Measurements from ENCODE around the gene SEC24B.

The SEC24B gene

GRCh38 chr4:109559983-109560686 is 126.5 kb downstream of the SEC24B start, which contains the start of gene MCUB (continued):
- TF ChIP-seq CSRNP3 (CRISPR knock-in tag; IDR thresholded peaks at IDR 0.05) (no peak), POU6F1 (CRISPR knock-in tag; IDR thresholded peaks at IDR 0.05; ENCODE audit: borderline replicate concordance, low read depth) (no peak), ZC3H10 (CRISPR knock-in tag; IDR thresholded peaks at IDR 0.05) (no peak), ZNF565 (CRISPR knock-in tag; conservative IDR thresholded peaks at IDR 0.05; ENCODE audit: low read depth) (no peak), GLIS3 (CRISPR knock-in tag; IDR thresholded peaks at IDR 0.05) (no peak), CREB5 (CRISPR knock-in tag; IDR thresholded peaks at IDR 0.05; ENCODE audit: low read depth) (no peak), ZFP30 (CRISPR knock-in tag; IDR thresholded peaks at IDR 0.05) (no peak), ISL1 (CRISPR knock-in tag; IDR thresholded peaks at IDR 0.05) (no peak), TOX (CRISPR knock-in tag; IDR thresholded peaks at IDR 0.05; ENCODE audit: borderline replicate concordance) (no peak), ARNTL (CRISPR knock-in tag; IDR thresholded peaks at IDR 0.05; ENCODE audit: borderline replicate concordance, low read depth) (no peak)

DNA sequence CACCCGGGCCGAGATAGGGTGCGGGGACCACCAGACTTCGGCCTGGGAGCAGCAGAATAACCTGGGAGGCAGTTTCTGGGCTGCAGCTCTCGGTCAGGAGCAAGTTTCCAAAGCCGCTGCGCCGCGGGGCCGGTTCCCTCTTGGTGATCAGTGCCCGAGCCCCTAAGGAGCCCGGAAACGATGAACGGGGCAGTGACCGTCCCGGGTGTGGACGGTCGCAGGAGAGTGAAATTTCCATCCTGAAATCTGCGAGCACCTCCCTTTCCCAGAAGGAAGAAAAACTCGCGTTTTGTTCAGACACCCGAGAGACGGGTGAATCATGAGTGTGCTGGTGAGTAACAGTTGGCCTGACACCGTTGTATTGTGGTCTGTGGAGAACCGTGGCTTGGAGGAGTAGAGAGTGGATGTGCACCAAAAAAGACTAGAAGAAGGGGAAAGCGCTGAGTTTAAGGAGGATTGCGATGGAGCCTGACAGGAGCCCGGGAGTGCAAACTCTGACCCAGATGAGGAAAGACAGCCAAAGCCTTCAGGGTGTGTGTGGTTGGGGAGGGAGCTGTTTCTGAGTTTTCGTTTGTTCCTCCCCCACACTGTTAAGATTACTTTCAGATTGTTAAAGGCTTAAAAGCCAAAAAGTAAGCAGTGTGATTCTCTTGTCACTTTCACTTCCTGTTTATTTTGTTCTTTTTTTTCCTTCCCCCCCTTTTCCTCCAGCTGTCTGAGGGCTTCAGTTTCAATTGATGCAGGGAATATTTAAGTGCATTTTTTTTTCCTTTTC is 127.3 kb downstream of the SEC24B start:
- no peak for TF ChIP-seq BACH2 (CRISPR knock-in tag; IDR thresholded peaks at IDR 0.05; ENCODE audit: borderline replicate concordance)
- TF ChIP-seq ZNF8 (CRISPR knock-in tag; IDR thresholded peaks at IDR 0.05), result no peak
- peak; percentile 68 for ATAC-seq

- ATAC-seq, result no peak
- TF ChIP-seq ZFP30 (CRISPR knock-in tag; IDR thresholded peaks at IDR 0.05) (no peak), ZC3H10 (CRISPR knock-in tag; IDR thresholded peaks at IDR 0.05) (no peak)
Observed at GRCh38 chr4:109562457-109563239, 129.0 kb downstream of the SEC24B start.

- ATAC-seq, result no peak
- TF ChIP-seq RARB (CRISPR knock-in tag; IDR thresholded peaks at IDR 0.05), result no peak
Observed at GRCh38 chr4:109571494-109571893, 137.9 kb downstream of the SEC24B start.

GRCh38 chr4:109572154-109572553 is 138.5 kb downstream of the SEC24B start:
- TF ChIP-seq, protein P1, sequence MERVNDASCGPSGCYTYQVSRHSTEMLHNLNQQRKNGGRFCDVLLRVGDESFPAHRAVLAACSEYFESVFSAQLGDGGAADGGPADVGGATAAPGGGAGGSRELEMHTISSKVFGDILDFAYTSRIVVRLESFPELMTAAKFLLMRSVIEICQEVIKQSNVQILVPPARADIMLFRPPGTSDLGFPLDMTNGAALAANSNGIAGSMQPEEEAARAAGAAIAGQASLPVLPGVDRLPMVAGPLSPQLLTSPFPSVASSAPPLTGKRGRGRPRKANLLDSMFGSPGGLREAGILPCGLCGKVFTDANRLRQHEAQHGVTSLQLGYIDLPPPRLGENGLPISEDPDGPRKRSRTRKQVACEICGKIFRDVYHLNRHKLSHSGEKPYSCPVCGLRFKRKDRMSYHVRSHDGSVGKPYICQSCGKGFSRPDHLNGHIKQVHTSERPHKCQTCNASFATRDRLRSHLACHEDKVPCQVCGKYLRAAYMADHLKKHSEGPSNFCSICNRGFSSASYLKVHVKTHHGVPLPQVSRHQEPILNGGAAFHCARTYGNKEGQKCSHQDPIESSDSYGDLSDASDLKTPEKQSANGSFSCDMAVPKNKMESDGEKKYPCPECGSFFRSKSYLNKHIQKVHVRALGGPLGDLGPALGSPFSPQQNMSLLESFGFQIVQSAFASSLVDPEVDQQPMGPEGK (CRISPR knock-in tag; IDR thresholded peaks at IDR 0.05; ENCODE audit: borderline replicate concordance), result no peak
- TF ChIP-seq ARNTL (CRISPR knock-in tag; IDR thresholded peaks at IDR 0.05; ENCODE audit: borderline replicate concordance, low read depth) (no peak), CREB5 (CRISPR knock-in tag; IDR thresholded peaks at IDR 0.05; ENCODE audit: low read depth) (no peak), SNAI2 (CRISPR knock-in tag; IDR thresholded peaks at IDR 0.05) (no peak), CSDC2 (CRISPR knock-in tag; IDR thresholded peaks at IDR 0.05) (no peak), CSRNP3 (CRISPR knock-in tag; IDR thresholded peaks at IDR 0.05) (no peak), ISL1 (CRISPR knock-in tag; IDR thresholded peaks at IDR 0.05) (no peak), TCF4 (CRISPR knock-in tag; IDR thresholded peaks at IDR 0.05; ENCODE audit: borderline replicate concordance) (no peak), ZFP3 (CRISPR knock-in tag; IDR thresholded peaks at IDR 0.05) (no peak), TOX (CRISPR knock-in tag; IDR thresholded peaks at IDR 0.05; ENCODE audit: borderline replicate concordance) (no peak)
- ATAC-seq, result no peak
